Stimulated activated CD8-positive, alpha-beta memory T cell treated with anti-CD3 and anti-CD28 coated beads, Interleukin-4, amount 100 ng/mL, for 1 hour (primary cell): ENCODE results near the gene CDC73.
"Not testable (repeated sequence)": the region's sequence is repeated elsewhere in the genome, so short reads cannot be mapped to it uniquely, and the experiment has no call there.

Experiments
- DNase-seq, 2 donors: peaks; one replicate each; pipeline ENCODE4 v3.0.0-alpha.2; 2020; ENCODE audit warnings: low read depth in 2 of 2, low spot score in 1 of 2

CDC73 gene

GRCh38 chr1:193113992-193114332 lies 7.9 kb upstream of the CDC73 start:
- DNase-seq: no peak

GRCh38 chr1:193114485-193115095 lies 7.2 kb upstream of the CDC73 start:
- no peak for DNase-seq

DNA sequence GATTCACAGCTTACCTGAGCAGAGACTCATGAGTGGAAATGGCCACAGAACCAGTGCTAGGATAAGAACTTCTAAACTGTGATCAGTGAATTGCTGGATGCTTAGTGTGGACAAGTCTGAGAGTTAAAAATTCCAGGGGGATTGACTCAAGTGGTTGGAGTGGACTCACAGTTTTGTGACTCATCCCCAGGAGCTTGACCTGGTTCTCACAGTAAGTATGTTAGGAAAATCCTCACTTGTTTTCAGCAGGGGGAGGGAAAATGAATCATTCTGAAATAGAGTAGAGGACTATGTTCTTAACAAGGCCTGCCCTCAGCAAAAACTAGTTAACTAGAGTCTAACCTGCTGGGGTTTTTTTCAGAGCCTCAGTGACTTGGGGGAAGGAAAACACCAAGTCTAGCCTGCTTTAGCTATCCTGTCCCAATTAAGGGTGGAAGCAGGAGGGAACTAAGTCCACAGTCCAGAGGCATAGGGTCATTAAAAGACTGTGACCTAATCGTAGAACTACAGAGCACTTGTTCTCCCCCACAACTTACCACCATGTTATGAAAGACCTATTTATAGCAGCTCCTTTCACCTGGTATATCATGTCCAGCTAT lies 6.1 kb upstream of the CDC73 start:
- DNase-seq: no peak

DNA sequence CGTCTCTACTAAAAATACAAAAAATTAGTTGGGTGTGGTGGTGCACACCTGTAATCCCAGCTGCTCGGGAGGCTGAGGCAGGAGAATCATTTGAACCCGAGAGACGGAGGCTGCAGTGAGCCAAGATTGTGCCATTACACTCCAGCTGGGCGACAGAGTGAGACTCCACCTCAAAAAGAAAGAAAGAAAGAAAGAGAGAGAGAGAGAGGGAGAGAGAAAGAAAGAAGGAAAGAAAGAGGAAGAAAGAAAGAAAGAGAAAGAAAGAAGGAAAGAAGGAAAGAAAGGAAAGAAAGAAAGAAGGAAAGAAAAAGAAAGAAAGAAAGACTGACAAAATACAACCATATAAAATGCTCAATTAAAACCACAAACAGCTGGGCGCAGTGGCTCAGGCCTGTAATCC lies 4.7 kb upstream of the CDC73 start:
- DNase-seq: not testable (repeated sequence)

DNA sequence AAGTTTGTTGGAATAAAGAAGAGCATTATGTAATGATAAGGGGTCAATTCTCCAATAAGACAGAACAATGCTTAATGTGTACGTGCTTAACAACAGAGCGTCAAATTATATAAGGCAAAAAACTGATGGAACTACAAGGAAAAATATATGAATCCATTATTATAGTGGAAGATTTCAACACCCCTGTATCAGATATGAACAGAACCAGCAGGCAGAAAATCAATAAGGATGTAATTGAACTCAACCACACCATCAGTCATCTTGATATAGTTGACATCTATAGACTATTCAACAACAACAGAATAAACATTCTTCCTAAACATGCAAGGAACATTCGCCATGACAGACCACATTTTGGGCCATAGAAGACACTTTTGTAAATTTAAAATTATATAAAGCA lies 3.6 kb upstream of the CDC73 start:
- DNase-seq: no peak

GRCh38 chr1:193118803-193119730 lies 2.8 kb upstream of the CDC73 start:
- DNase-seq: no peak

GRCh38 chr1:193120604-193121166 lies 1.1 kb upstream of the CDC73 start:
- DNase-seq: no peak

- no peak for DNase-seq
These were observed 1.9 kb downstream of the CDC73 start for GRCh38 chr1:193123751-193124150.

DNA sequence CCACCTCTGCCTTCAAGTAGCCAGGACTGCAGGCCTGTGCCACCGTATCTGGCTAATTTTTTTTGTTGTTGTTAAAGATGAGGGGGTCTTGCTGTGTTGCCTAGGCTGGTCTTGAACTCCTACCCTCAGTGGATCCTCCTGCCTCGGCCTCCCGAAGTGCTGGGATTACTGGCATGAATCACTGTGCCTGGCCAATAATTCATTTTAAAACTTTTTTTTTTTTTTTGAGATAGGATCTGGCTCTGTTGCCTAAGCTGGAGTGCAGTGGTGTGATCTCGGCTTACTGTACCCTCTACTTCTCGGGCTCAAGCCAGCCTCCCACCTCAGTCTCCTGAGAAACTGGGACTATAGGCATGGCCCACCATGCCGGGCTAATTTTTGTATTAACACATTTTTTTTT lies 3.5 kb downstream of the CDC73 start:
- no peak for DNase-seq

DNA sequence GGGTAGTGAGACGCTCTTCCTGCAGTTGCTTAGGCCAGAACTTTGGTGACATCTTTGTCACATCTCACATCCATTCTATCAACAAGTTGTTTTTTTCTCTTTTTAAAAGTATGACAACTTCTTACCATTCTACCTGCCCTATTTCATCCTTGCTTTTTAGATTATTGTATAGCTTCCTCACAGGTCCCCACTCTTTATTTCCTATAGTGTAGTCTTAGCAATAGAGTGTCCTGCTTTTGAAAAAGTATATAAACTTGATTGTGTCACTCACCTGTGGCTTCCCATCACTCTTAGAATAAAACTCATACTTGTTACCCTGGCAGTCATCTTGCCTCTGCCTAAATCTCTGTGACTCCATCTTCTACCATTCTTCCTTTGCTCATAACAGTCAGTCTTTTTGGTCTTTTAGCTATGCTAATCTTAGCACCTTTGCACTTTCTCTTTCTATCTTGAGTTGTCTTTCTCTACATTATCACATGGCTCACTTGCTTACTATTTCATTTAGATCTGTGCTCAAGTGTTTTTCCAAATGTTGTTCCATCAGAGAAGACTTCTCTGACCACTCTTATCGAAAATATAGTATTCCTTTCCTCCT lies 9.5 kb downstream of the CDC73 start:
- DNase-seq: no peak

DNA sequence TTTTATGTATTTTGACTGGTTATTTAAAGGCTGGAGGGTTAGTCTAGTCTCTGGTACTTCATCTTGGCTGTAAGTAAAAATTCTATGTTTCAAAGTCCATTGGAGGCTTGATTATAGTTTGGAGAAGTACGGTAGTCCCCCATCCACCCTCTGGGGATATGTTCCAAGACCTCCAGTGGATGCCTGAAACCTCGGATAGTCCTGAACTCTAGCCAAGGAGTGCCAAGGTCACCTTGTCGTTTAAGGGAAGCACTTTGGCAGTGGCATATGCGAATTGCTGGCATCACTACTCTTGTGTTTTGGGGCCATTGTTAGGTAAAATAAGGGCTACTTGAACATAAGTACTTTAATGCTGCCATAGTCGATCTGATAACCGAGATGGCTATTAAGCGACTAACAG lies 18.4 kb downstream of the CDC73 start:
- DNase-seq: no peak

DNA sequence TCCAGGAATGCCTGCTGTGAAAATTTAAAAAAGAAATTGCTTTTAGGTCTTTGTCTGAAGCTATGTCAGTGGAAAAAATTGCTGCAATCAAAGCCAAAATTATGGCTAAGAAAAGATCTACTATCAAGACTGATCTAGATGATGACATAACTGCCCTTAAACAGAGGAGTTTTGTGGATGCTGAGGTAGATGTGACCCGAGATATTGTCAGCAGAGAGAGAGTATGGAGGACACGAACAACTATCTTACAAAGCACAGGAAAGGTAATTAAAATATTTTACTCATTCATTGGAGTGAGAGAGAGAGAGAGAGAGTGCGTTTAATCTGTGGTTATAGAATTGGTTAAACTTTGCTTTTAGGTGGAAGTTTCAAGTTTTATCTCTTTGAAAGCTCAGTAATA lies 20.0 kb downstream of the CDC73 start:
- DNase-seq: no peak

DNA sequence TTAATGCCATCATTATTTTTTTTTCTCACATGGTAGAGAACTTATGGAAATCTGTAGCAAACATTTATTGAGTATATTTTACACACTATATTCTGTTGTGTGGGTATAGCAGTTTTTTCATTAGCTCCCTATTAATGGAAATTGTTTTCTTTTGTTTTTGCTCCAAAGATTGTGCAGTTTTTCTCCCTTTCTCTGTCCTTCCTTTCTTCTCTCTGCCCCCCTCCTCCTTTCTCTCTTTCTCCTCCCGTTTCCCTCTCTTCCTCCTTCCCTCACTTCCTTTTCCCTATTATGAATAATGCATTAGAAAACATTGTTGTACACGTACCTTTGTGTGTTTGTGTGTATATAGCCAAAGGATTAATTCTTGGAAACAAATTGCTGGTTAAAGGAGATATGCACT lies 20.6 kb downstream of the CDC73 start:
- DNase-seq: no peak

DNA sequence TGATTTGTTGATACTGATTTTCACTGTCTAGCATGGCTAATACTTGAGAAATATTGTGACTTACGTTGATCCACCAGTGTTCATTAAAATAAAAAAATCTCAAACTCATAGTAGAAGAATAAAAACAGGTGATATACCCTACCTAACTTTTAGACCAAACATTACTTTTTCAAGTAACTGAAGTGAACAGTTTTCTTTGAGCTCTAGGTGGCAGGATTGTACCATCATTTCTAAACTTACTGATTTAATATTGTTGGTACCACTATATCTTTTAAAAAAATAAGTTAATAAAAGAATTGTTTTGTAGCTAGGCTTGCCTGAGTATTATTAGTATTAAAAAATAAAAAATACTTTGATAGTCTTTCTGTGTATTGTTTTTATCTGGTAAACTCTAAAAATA lies 21.5 kb downstream of the CDC73 start:
- DNase-seq: no peak

DNA sequence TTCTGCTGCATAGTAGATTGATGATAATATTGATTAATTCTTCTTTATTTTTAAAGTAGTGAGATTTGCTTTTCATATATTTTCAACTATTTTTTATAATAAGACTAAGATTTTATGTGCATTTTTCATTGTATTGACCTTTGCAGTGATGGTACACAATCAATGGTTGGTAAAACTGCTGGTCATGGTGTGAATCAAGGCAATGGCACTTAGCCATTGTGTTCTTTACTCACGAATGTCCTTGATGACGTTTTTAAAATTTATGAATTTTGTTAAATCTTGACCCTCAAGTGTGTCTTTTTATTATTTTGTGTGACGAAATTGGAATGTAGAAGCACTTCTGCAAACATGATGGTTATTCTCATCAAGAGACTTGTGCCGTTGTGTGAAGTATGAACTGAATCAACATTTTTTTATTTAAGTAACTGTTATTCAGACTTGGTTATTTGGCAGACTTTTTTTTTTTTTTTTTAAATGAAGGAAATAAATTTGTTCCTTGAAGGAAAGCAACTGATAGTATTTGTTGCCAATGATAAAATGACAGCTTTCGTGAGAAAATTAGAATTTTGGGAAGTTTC lies 22.6 kb downstream of the CDC73 start:
- no peak for DNase-seq

DNA sequence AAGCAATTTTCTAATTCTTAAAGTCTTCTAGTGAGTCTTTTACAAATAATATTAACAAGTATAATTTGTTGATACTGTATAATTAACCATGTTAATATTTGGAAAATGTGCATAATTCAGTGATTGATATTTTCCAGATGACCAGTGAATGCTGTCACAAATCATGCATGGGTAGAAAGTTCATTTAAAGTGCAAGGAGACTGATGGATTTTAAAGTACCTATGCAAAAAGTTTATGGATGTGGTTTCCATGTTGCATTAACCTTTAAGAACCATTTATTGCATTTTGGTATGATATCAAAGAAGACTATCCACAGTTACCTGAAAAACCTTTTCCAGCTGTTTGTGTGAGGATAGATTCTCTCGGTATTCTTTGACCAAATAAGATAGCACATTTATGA lies 23.2 kb downstream of the CDC73 start:
- no peak for DNase-seq

GRCh38 chr1:193156117-193156821 lies 34.4 kb downstream of the CDC73 start:
- no peak for DNase-seq

DNA sequence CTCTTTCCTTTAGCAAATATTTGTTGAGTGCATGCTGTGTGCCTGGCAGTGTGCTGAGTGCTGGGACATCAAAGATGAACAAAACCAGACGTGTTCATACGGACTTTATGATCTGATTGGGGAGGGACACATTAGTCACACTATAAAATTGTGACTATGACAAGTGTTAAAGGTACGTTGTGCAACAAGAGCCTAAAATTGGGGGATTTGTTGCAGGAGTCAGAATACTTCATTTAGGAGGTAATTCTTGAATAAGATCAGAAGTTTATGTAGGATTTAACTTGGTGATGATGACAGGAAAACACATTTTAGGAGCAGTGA lies 35.0 kb downstream of the CDC73 start:
- DNase-seq: no peak

DNA sequence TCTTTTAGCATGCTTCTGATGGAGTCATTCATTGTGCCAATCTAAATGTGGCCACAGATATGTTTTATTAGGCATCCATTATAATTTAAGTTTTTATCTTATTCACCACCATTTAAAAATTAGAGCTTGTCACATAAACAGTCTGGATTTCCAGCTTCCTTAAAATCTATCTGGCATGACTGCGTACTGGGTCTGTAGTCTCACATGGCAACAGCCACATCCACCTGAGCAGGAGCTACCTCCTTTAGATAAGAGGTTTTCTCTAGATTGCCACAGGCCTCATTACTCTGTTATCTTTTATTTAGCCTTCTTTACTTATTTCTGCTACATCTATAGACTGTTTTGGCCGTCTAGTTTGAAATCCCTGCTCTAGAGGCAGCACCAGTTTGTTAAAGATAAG lies 35.5 kb downstream of the CDC73 start:
- no peak for DNase-seq

- no peak for DNase-seq
These were observed 54.3 kb downstream of the CDC73 start for GRCh38 chr1:193176113-193176512.

DNA sequence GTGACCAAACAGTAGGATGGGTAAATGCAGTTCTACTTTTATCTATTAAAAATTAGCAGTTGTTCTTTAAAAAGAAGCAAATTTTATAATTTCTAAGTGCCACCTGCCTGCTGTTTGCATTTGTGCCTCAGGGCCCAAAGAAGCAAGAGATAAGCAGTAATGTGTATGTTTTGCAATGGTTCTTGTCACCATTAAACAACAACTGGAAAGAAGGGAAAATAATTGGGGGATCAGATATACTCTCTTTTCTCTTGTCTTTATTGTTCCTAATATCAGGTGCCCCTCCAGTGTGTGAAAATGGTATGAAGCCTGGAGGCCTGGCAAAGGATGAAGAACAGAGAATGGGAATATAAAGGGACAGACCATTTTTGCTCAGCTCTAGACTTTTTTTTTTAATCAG lies 55.0 kb downstream of the CDC73 start:
- no peak for DNase-seq
